HG03066 (cell line): ENCODE measurements around the gene SCUBE1.

Source experiments
- ATAC-seq: cut with Tn5 transposase; IDR thresholded peaks from one replicate; pipeline ENCODE4 v1.9.1; 2021; ENCODE audit warnings: low read depth; ENCODE audit not compliant: unreplicated experiment

Gene SCUBE1

GRCh38 chr22:43185860-43186261 lies 157.3 kb downstream of the SCUBE1 start:
- ATAC-seq: no peak

DNA sequence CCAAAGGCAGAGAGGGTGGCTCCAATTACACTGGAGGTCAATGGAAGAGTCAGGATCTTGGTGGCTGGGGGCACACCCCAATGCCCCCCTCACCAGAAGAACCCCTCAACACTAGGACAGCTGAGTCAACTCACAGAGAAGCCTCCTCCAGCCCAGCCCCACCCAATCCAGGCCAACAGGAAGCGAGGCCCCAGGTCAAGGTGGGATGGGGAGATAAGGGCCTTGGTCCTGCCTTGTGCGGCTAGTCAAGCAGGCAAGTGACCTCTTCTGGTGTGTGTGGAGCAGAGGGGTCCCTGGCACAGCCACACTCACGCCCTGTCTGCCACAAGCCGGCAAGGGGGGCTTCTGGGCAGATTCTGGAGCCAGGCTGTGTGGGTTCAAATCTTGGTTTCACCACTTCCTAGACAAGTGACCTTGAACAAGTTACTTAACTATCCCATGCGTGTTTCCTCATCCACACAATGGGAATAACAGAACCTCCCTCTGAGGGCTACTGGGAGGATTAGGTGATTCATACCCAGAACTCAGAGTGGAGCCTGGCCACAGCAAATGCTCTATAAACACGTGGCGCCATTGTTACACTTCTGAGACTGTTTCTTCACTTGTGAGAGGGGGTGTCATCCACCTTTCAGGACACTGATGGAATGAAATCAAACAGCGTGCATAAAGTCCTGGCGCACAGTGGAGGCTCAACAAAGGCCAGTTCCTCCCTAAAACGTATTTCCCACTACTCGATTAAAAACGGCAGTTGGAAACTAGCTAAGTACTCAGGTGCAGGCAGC lies 159.5 kb downstream of the SCUBE1 start:
- no peak for ATAC-seq

DNA sequence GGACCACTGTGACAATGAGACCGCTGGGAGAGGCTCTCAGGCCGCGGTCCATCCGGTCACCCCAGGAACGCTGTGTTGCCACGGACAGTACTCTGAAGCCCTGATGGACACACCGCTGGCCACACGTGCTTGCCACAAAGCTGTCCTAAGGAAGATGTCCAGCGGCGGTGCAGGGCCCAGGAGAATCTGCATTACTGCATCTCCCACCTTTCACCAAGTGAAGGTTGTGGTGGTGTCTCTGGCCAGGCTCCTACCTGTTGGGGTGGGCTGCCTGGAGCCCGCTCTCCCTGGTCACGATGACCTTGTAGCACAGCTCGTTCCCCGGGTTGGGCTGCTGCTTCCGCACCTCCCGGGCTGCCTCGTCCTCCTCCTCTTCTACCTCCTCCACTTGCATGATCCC lies 160.4 kb downstream of the SCUBE1 start:
- ATAC-seq: no peak

DNA sequence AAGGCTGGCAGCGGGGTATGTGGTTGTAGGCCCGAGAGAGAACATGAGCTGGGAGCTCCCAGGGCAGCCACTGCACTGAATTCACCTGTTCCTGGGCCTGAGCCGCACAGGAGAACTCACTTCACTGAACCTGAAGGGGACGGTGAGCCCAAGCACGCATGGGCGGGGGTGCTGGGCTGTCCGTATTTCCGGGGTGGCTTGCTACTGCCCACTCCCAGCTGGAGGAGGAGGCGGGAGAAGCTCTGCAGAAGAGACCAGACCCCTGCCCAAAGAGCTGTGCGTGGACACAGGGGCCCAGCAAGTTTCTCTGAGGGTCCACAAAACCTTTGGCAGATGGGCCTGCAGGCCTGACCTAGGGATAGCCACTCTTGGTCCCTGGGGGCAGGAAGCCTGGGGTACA lies 161.1 kb downstream of the SCUBE1 start:
- no peak for ATAC-seq

DNA sequence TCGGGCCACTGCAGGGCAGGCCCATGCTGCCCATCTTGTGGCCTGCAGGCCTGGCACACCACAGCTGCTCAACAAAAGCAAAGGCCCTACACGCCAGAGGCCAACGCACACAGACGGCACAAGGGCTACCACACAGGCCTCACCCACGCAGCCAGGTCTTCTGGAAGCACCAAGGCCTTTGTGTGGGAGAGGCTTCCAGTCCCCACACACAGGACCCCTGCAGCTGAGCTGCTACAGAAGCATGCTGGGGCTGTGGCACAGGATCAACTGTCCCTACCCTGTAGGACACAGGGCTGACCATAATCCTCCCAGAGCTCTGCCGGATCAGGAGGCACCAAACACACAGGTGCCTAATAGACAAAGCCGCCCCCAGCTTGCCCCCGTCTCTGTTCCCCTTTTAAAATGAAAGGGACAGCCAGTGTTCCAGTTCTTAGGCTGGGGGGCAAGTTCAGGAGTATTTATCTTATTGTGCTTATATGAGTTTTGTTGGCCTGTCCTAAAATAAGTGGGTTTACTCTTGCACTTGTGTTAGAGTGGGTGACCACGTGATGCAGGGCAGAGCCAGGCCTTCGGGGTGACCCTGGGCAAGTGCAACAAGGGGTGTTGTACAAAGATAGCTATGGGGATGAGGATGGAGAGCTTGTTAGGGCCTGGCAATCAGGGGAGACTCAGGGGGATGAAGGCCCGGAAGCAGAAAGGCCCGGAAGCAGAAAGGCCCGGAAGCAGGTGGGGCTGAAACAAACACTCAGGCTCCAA lies 161.7 kb downstream of the SCUBE1 start:
- ATAC-seq: no peak

DNA sequence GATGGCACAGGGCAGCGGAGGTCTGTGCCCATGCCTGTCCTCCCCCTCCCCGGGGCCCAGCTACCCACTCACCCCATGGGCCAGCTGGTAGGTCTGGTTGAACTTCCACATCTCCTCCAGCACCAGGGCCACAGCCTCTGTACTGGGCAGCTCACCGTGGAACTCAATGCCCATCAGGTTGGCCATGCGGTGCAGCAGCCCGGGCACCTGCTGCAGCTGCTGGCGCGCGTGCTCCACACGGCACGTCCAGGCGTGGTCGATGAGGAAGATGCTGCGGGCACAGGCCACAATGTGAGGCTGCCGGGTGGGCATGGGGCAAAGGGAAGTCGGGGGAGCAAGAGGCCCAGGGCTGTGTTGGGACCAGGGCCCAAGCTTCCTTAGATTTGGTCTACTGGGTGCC lies 162.5 kb downstream of the SCUBE1 start:
- ATAC-seq: no peak

DNA sequence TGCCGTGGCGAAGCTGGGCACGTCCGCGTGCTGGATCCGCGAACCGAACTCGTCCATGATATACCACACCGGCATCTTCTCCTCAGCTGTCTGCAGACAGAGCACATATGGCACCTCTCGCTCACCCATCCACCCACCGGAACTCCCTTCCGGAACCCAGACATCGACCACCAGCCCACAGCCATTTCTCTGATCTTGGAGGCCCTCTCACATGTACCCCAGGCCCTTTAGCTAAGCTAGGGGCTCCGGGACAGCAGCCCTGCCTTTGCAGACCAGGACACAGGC lies 163.3 kb downstream of the SCUBE1 start:
- ATAC-seq: no peak

GRCh38 chr22:43179146-43179910 lies 163.8 kb downstream of the SCUBE1 start:
- no peak for ATAC-seq

GRCh38 chr22:43177479-43177878 lies 165.7 kb downstream of the SCUBE1 start:
- ATAC-seq: no peak

- no peak for ATAC-seq
Observed at GRCh38 chr22:43176090-43176489, 167.1 kb downstream of the SCUBE1 start.

GRCh38 chr22:43174941-43175531 lies 168.1 kb downstream of the SCUBE1 start:
- ATAC-seq: no peak

DNA sequence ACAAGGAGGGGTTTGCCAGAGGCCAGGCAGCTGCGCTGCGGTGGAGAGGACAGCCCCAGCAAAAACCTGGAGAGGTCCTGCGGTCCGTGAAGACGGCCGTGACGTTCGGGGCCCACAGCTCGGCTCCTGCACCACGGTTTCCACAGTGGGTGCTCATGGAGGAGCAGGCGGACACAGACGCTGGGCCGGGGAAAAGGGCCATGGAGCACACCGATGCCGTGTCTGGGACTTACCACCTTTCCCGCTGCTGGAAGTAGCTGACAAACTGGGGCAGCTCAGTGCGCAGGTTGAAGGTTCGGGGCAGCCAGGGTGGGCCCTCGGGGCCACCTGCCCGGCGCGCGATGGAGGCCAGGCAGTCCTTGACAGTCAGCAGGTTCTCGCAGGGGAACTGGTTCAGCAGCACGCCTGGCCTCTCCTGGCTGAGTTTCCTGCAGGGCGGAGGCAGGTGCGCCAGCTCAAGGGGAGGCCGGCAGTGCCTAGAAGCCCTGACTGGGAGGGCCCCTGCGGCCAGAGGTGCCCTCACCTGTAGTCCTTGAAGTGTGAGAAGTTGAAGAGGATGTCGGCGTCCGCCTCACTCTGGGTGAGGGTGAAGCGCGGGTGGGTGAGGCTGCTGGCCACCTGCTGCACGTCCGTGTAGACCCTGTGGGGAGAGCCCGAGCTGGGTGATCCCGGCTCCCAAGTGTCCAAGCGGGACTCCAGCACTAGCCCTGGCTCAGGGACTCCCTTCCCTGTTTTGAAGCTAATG lies 169.0 kb downstream of the SCUBE1 start:
- ATAC-seq: no peak

GRCh38 chr22:43173566-43173965 lies 169.6 kb downstream of the SCUBE1 start:
- ATAC-seq: no peak

DNA sequence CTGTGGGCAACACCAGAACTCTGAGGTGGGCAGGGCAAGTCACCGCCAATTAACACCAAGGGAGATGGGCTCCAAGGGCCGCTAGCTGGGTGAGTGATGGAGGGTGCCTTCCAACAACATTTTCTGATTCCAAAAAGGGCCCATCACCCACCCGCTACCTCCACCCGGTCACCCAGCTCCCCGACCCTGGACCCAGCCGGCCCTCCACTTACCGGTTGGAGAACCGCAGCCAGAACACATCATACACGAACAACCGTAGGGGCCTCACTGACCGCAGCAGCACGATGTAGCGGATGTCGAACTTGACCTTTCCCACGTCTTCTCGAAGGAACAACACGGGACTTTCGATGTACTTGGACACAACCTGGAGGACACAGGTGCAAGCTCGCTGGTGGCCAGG lies 171.0 kb downstream of the SCUBE1 start:
- ATAC-seq: no peak

GRCh38 chr22:43171607-43172006 lies 171.6 kb downstream of the SCUBE1 start:
- no peak for ATAC-seq

GRCh38 chr22:43171019-43171491 lies 172.1 kb downstream of the SCUBE1 start:
- ATAC-seq: no peak

- no peak for ATAC-seq
Observed at GRCh38 chr22:43170131-43170480, 173.1 kb downstream of the SCUBE1 start.

GRCh38 chr22:43169310-43170130 lies 173.7 kb downstream of the SCUBE1 start:
- ATAC-seq: no peak

DNA sequence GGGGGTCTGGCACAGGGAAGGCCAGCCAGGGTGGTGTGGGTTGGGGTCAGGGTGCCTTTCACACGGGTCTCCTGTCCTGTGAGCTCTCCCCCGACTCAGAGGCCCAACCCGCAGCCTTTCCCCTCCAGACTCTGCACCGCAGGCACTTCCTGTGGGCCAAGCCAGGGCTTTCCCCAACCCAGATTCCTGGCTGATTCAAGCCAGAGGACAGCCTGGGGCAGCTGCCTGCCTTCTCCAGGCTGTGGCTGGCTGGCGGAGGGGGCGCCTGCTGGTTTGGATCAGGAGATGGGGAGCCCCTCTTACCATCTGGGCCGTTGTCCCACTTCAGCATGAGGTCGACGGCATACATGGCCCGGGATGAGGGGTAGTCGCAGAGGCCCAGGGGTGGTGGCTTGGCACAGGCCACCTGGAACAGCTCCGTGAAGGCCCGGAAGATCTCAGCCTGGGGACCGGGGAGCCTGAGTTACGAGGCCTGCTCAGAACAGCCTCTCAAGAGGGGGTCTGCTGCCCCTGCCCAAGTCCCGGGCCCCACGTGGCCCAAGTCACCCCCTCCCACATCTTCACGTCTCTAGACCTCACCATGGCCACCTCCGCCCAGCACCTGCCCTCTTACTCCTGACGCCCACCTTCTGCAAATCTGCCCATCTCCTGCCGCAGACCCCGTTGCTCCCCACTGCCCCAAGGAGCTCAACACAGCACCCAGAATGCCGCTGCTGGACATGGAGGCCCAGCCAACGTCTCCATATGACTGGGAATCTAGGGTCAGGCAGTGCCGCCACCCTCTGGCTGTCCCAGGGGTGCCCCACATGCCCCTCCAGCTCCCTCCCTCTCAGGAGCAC lies 174.5 kb downstream of the SCUBE1 start:
- ATAC-seq: no peak
